HEK293T (cell line): ENCODE data around the gene ANKRD16.

Experiments
- FOXM1 ChIP-seq: fragments of 450-650 bp; IDR thresholded peaks from 2 replicates; pipeline ENCODE4 v1.6.1; 2017; ENCODE audit warnings: mild to moderate bottlenecking, borderline replicate concordance
- SP1 ChIP-seq: fragments of 450-650 bp; IDR thresholded peaks from 2 replicates; pipeline ENCODE4 v1.6.1; 2017

GRCh38 chr10:5915451-5915850 lies 25.8 kb upstream of the ANKRD16 start:
- TF ChIP-seq SP1 (no peak), FOXM1 (no peak)
